C4-2B (cell line): ENCODE results near the gene IGFL3.
"Not testable (repeated sequence)": the region's sequence is repeated elsewhere in the genome, so short reads cannot be mapped to it uniquely, and the experiment has no call there.

Experiments used
- H3K27ac ChIP-seq: fragments of 450-650 bp; 2 replicates; pipeline ENCODE4 v1.5.1; 2017
- CTCF ChIP-seq: fragments of 450-650 bp; conservative IDR thresholded peaks from 2 replicates; pipeline ENCODE4 v1.5.1; 2017; ENCODE audit warnings: mild to moderate bottlenecking
- ZFX ChIP-seq: fragments of 450-650 bp; IDR thresholded peaks from 2 replicates; pipeline ENCODE4 v1.6.1; 2017

Gene IGFL3

GRCh38 chr19:46107371-46107770 is 17.1 kb downstream of the IGFL3 start:
- no peak overlapping the region for H3K27ac ChIP-seq
- no peak for TF ChIP-seq ZFX
- TF ChIP-seq CTCF: no peak

- not testable (repeated sequence) for H3K27ac ChIP-seq
Observed at GRCh38 chr19:46102333-46102732, 22.2 kb downstream of the IGFL3 start.

- TF ChIP-seq ZFX (no peak), CTCF (no peak)
Observed at GRCh38 chr19:46101293-46101692, 23.2 kb downstream of the IGFL3 start.

GRCh38 chr19:46100344-46100743 is 24.1 kb downstream of the IGFL3 start:
- TF ChIP-seq ZFX (no peak), CTCF (no peak)
- H3K27ac ChIP-seq: no peak overlapping the region

More at GRCh38 chr19:46101293-46101692, 23.2 kb downstream of the IGFL3 start:
- no peak overlapping the region for H3K27ac ChIP-seq

GRCh38 chr19:46090444-46090843 is 34.0 kb downstream of the IGFL3 start:
- no peak for TF ChIP-seq ZFX

GRCh38 chr19:46089432-46089831 is 35.1 kb downstream of the IGFL3 start:
- no peak overlapping the region for H3K27ac ChIP-seq
- TF ChIP-seq CTCF (no peak), ZFX (no peak)

More at GRCh38 chr19:46090444-46090843, 34.0 kb downstream of the IGFL3 start:
- H3K27ac ChIP-seq: no peak overlapping the region

GRCh38 chr19:46088101-46088500 is 36.4 kb downstream of the IGFL3 start:
- H3K27ac ChIP-seq: no peak overlapping the region
- TF ChIP-seq CTCF (no peak), ZFX (no peak)

- TF ChIP-seq ZFX (no peak), CTCF (no peak)
- H3K27ac ChIP-seq: no peak overlapping the region
Observed at GRCh38 chr19:46085888-46086287, 38.6 kb downstream of the IGFL3 start.

- H3K27ac ChIP-seq: no peak overlapping the region
- TF ChIP-seq CTCF (no peak), ZFX (no peak)
Observed at GRCh38 chr19:46082728-46083050, 41.8 kb downstream of the IGFL3 start.
